GM12878 (cell line): ENCODE measurements around the gene HESX1.

ENCODE experiments used
- CBFB ChIP-seq: IDR thresholded peaks from 2 replicates; pipeline ENCODE4 v1.6.1; 2016; ENCODE audit warnings: antibody characterized with exemption, low read depth
- CHD2 ChIP-seq: IDR thresholded peaks from 2 replicates; pipeline ENCODE4 v1.6.1; 2011; ENCODE audit warnings: low read depth, low read length, improper control_type of control experiment, borderline replicate concordance
- CTCF ChIP-seq, 3 experiments: IDR thresholded peaks in 2 of 3; conservative IDR thresholded peaks in 1 of 3; 2 replicates each; pipeline ENCODE4 v1.5.1; 2011; ENCODE audit warnings: low read depth in 3 of 3, low read length in 3 of 3, mild to moderate bottlenecking in 3 of 3, control low read depth in 2 of 3, moderate library complexity in 2 of 3, inconsistent platforms in 1 of 3, mixed read lengths in 1 of 3; ENCODE audit not compliant: control insufficient read depth in 2 of 3, insufficient read depth in 1 of 3; ENCODE audit errors: extremely low read depth in 1 of 3
- EGR1 ChIP-seq, 2 experiments: IDR thresholded peaks; 1 replicate in 1 of 2; 2 replicates in 1 of 2; pipeline ENCODE4 v1.6.1; 2011 to 2012; ENCODE audit warnings: low read depth in 2 of 2, low read length in 2 of 2, borderline replicate concordance in 1 of 2, mild to moderate bottlenecking in 1 of 2, moderate library complexity in 1 of 2
- YY1 ChIP-seq: IDR thresholded peaks from 2 replicates; pipeline ENCODE4 v1.6.1; 2011; ENCODE audit warnings: low read depth, mild to moderate bottlenecking, low read length

- TF ChIP-seq CTCF (IDR thresholded peaks at IDR 0.05 in 2 of 3, conservative IDR thresholded peaks at IDR 0.05 in 1 of 3; ENCODE audit: control insufficient read depth in 2 of 3, extremely low read depth in 1 of 3, insufficient read depth in 1 of 3, low read depth in 3 of 3, low read length in 3 of 3) (peak in 1 of 3 experiments; percentile 6; a peak in 1 of 6 replicates), CHD2 (no peak), CBFB (no peak), YY1 (no peak), EGR1 (IDR thresholded peaks at IDR 0.05; ENCODE audit: borderline replicate concordance in 1 of 2, low read depth in 2 of 2, low read length in 2 of 2) (no peak)
Observed at GRCh38 chr3:57206423-57206822, 6.6 kb upstream of the HESX1 start.
